ENCODE results near the gene PRKCA. TPM values are rescaled to one million over a fixed set of nuclear protein-coding genes. Genes with fewer than 3 reads are reported as not detected.

PRKCA gene
- total and polyA plus RNA-seq, 9 of the 15 experiments (the other 6 are each of a cell fraction or from before 2014, with no cell fraction given) = 3.2 to 33.0 (median 17.8) TPM

DNA sequence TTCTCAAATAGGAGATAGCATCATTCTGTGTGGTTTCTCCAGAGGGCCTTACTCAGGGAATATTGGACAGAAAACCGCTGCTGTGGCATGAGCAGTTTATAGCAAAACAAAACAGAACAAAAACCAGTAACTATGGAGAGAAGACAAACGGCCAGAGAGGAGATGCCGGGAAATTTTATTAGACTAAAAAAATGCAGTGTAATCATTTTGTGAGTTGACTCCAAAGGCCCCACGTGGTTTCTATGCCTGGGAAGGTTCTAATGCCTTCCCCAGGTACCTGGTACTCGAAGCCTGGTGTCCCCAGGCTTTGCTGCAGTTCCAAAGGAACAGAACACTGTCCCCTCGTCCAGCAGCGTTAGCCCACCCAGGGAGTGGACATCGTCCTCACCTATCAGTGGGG, 519.6 kb downstream of the PRKCA start (continued):
- TF ChIP-seq THRB (CRISPR knock-in tag; conservative IDR thresholded peaks at IDR 0.05) (no peak), MAFF (IDR thresholded peaks at IDR 0.05; ENCODE audit: low read length) (peak; percentile 52), IRF1 (CRISPR knock-in tag; IDR thresholded peaks at IDR 0.05; ENCODE audit: borderline replicate concordance) (no peak), ZC3H4 (CRISPR knock-in tag; IDR thresholded peaks at IDR 0.05; ENCODE audit: borderline replicate concordance) (no peak), ZKSCAN8 (CRISPR knock-in tag; IDR thresholded peaks at IDR 0.05) (no peak), STAT6 (CRISPR knock-in tag; IDR thresholded peaks at IDR 0.05) (no peak), ZNF609 (CRISPR knock-in tag; IDR thresholded peaks at IDR 0.05; ENCODE audit: borderline replicate concordance) (no peak), RBM15 (IDR thresholded peaks at IDR 0.05; ENCODE audit: insufficient read depth, low read length) (no peak), NR4A1 (CRISPR knock-in tag; IDR thresholded peaks at IDR 0.05) (no peak), NR4A1 (tag; IDR thresholded peaks at IDR 0.05) (no peak), ZNF316 (IDR thresholded peaks at IDR 0.05) (peak; percentile 64), RBFOX2 (IDR thresholded peaks at IDR 0.05; ENCODE audit: low read depth, low read length) (no peak), ZNF785 (CRISPR knock-in tag; IDR thresholded peaks at IDR 0.05) (no peak), PCBP1 (IDR thresholded peaks at IDR 0.05; ENCODE audit: low read depth, low read length, poor library complexity, severe bottlenecking) (no peak), C11orf30 (IDR thresholded peaks at IDR 0.05; ENCODE audit: low read depth) (peak; percentile 45; the same call in 1 of the 2 replicates), SNAPC5 (CRISPR knock-in tag; IDR thresholded peaks at IDR 0.05) (no peak), POLR2G (IDR thresholded peaks at IDR 0.05; ENCODE audit: low read depth, low read length) (no peak), NR1H2 (CRISPR knock-in tag; IDR thresholded peaks at IDR 0.05) (no peak), SRSF7 (optimal IDR thresholded peaks at IDR 0.05; ENCODE audit: low read depth, low read length) (no peak)

Data from K562 (cell line).